ENCODE results near the gene BRCC3. TPM values are rescaled to one million over a fixed set of nuclear protein-coding genes. Genes with fewer than 3 reads are reported as not detected.

BRCC3 gene
- polyA plus RNA-seq, 1 donor from 2014 or later: 28.1 TPM

DNA sequence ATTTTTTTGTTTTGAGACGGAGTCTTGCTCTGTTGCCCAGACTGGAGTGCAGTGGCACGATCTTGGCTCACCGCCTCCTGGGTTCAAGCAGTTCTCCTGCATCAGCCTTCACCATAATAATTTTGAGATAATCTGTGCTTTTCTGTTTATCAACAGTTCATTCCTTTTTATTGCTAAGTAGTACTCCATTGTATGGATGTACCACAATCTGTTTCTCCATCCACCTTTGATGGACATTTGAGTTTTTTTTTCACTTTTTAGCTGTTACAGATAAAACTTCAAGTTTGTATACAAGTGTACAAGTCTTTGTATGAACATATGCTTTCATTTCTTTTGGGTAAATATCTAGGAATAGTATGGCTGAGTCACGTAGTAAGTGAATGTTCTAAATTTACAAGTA lies 35.6 kb upstream of the BRCC3 start:
- H3K27ac ChIP-seq (ENCODE audit: low read length): no peak overlapping the region
- H3K9ac ChIP-seq (ENCODE audit: low read length): no peak overlapping the region
- no peak for TF ChIP-seq EP300 (conservative IDR thresholded peaks at IDR 0.05; ENCODE audit: poor library complexity, severe bottlenecking)
- no peak for TF ChIP-seq MXI1 (conservative IDR thresholded peaks at IDR 0.05; ENCODE audit: poor library complexity, severe bottlenecking)
- TF ChIP-seq, protein P1, sequence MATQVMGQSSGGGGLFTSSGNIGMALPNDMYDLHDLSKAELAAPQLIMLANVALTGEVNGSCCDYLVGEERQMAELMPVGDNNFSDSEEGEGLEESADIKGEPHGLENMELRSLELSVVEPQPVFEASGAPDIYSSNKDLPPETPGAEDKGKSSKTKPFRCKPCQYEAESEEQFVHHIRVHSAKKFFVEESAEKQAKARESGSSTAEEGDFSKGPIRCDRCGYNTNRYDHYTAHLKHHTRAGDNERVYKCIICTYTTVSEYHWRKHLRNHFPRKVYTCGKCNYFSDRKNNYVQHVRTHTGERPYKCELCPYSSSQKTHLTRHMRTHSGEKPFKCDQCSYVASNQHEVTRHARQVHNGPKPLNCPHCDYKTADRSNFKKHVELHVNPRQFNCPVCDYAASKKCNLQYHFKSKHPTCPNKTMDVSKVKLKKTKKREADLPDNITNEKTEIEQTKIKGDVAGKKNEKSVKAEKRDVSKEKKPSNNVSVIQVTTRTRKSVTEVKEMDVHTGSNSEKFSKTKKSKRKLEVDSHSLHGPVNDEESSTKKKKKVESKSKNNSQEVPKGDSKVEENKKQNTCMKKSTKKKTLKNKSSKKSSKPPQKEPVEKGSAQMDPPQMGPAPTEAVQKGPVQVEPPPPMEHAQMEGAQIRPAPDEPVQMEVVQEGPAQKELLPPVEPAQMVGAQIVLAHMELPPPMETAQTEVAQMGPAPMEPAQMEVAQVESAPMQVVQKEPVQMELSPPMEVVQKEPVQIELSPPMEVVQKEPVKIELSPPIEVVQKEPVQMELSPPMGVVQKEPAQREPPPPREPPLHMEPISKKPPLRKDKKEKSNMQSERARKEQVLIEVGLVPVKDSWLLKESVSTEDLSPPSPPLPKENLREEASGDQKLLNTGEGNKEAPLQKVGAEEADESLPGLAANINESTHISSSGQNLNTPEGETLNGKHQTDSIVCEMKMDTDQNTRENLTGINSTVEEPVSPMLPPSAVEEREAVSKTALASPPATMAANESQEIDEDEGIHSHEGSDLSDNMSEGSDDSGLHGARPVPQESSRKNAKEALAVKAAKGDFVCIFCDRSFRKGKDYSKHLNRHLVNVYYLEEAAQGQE (IDR thresholded peaks at IDR 0.05; ENCODE audit: borderline replicate concordance): no peak
- no peak for TF ChIP-seq SMC3 (conservative IDR thresholded peaks at IDR 0.05; ENCODE audit: poor library complexity)
- no peak for TF ChIP-seq EZH2 (IDR thresholded peaks at IDR 0.05; ENCODE audit: borderline replicate concordance, insufficient read depth, low read length, poor library complexity, severe bottlenecking)
- TF ChIP-seq, protein P2, sequence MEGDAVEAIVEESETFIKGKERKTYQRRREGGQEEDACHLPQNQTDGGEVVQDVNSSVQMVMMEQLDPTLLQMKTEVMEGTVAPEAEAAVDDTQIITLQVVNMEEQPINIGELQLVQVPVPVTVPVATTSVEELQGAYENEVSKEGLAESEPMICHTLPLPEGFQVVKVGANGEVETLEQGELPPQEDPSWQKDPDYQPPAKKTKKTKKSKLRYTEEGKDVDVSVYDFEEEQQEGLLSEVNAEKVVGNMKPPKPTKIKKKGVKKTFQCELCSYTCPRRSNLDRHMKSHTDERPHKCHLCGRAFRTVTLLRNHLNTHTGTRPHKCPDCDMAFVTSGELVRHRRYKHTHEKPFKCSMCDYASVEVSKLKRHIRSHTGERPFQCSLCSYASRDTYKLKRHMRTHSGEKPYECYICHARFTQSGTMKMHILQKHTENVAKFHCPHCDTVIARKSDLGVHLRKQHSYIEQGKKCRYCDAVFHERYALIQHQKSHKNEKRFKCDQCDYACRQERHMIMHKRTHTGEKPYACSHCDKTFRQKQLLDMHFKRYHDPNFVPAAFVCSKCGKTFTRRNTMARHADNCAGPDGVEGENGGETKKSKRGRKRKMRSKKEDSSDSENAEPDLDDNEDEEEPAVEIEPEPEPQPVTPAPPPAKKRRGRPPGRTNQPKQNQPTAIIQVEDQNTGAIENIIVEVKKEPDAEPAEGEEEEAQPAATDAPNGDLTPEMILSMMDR (IDR thresholded peaks at IDR 0.05; ENCODE audit: poor library complexity, severe bottlenecking): no peak
- no peak for TF ChIP-seq RAD21 (conservative IDR thresholded peaks at IDR 0.05)
- no peak for TF ChIP-seq POLR2AphosphoS5 (IDR thresholded peaks at IDR 0.05)
- H3K27me3 ChIP-seq (ENCODE audit: insufficient read depth, low read depth, low read length): no peaks in the 10 kb centered on the region
- no peak overlapping the region for H2AFZ ChIP-seq (ENCODE audit: low read depth, low read length)
- H4K20me1 ChIP-seq (ENCODE audit: insufficient read depth): no peaks in the 10 kb centered on the region
- no peaks in the 10 kb centered on the region for H3F3A ChIP-seq (ENCODE audit: insufficient read depth, low read length, poor library complexity, severe bottlenecking)
- H3K9me2 ChIP-seq (ENCODE audit: insufficient read depth, low read length): no peaks in the 10 kb centered on the region
- H3K4me3 ChIP-seq (ENCODE audit: low read length): no peak overlapping the region
- no peaks in the 10 kb centered on the region for H3K36me3 ChIP-seq (ENCODE audit: insufficient read depth, low read length)
- H3K9me3 ChIP-seq (ENCODE audit: low read length): no peaks in the 10 kb centered on the region
- peaks cover 3% of the 10 kb centered on the region for H3K79me2 ChIP-seq (replicated peaks; ENCODE audit: insufficient read depth, low read length)
- no peak overlapping the region for H3K4me2 ChIP-seq (ENCODE audit: low read length)

DNA sequence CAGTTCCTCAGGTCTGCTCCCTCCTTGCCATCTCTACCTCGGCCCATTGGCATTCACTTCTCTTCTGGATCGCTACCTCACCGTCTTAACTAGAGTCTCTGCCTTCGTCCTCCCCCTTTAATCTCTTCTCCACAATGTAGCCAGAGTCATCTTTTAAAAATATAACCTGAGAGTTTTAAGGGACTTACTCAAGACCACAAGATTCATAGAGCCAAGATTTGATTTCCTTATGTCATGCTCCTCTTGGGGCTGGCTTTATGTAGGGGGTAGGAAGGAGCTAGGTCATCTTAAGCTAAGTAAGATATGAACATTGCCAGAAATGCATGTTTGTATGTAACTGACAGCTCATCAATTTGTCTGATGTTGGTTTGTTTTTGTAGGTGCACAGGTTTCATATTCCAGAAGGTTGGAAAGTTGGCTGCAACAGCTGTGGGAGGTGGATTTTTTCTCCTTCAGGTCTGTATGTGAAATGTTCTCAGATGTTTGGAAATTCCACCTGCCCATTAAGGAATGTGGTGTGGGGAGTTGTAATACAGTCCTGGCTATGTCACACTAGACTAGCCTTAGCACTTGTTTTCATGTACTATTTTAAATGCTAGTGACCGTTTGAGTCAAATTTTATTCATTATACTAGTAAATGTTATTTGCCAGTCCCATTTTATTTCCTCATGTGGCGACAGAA lies 25.0 kb upstream of the BRCC3 start:
- no peak overlapping the region for H3K4me3 ChIP-seq (ENCODE audit: low read length)
- H3K4me2 ChIP-seq (ENCODE audit: low read length): no peak overlapping the region
- H3K27me3 ChIP-seq (ENCODE audit: insufficient read depth, low read depth, low read length): no peaks in the 10 kb centered on the region
- H3K79me2 ChIP-seq (replicated peaks; ENCODE audit: insufficient read depth, low read length): no peaks in the 10 kb centered on the region
- H4K20me1 ChIP-seq (ENCODE audit: insufficient read depth): no peaks in the 10 kb centered on the region
- H3F3A ChIP-seq (ENCODE audit: insufficient read depth, low read length, poor library complexity, severe bottlenecking): no peaks in the 10 kb centered on the region
- no peaks in the 10 kb centered on the region for H3K36me3 ChIP-seq (ENCODE audit: insufficient read depth, low read length)
- H2AFZ ChIP-seq (ENCODE audit: low read depth, low read length): no peak overlapping the region
- H3K9me3 ChIP-seq (ENCODE audit: low read length): no peaks in the 10 kb centered on the region
- TF ChIP-seq, protein P1 (IDR thresholded peaks at IDR 0.05; ENCODE audit: borderline replicate concordance): no peak
- TF ChIP-seq EP300 (conservative IDR thresholded peaks at IDR 0.05; ENCODE audit: poor library complexity, severe bottlenecking) (no peak), POLR2AphosphoS5 (IDR thresholded peaks at IDR 0.05) (no peak), TAF1 (IDR thresholded peaks at IDR 0.05; ENCODE audit: low read depth) (no peak), RAD21 (conservative IDR thresholded peaks at IDR 0.05) (no peak), SMC3 (conservative IDR thresholded peaks at IDR 0.05; ENCODE audit: poor library complexity) (no peak), MXI1 (conservative IDR thresholded peaks at IDR 0.05; ENCODE audit: poor library complexity, severe bottlenecking) (no peak), EZH2 (IDR thresholded peaks at IDR 0.05; ENCODE audit: borderline replicate concordance, insufficient read depth, low read length, poor library complexity, severe bottlenecking) (no peak)
- TF ChIP-seq, protein P2 (IDR thresholded peaks at IDR 0.05; ENCODE audit: poor library complexity, severe bottlenecking): no peak
- H3K9ac ChIP-seq (ENCODE audit: low read length): no peak overlapping the region
- H3K27ac ChIP-seq (ENCODE audit: low read length): no peak overlapping the region
- H3K9me2 ChIP-seq (ENCODE audit: insufficient read depth, low read length): no peaks in the 10 kb centered on the region
